ENCODE measurements around the gene GDPD5. TPM values are rescaled to one million over a fixed set of nuclear protein-coding genes. Genes with fewer than 3 reads are reported as not detected.
A peak's percentile ranks its signal among the peaks of the same experiment; 100 is the strongest.

GDPD5 gene
- total RNA-seq, 2 donors from 2014 or later, result 3.0 to 8.6 TPM

DNA sequence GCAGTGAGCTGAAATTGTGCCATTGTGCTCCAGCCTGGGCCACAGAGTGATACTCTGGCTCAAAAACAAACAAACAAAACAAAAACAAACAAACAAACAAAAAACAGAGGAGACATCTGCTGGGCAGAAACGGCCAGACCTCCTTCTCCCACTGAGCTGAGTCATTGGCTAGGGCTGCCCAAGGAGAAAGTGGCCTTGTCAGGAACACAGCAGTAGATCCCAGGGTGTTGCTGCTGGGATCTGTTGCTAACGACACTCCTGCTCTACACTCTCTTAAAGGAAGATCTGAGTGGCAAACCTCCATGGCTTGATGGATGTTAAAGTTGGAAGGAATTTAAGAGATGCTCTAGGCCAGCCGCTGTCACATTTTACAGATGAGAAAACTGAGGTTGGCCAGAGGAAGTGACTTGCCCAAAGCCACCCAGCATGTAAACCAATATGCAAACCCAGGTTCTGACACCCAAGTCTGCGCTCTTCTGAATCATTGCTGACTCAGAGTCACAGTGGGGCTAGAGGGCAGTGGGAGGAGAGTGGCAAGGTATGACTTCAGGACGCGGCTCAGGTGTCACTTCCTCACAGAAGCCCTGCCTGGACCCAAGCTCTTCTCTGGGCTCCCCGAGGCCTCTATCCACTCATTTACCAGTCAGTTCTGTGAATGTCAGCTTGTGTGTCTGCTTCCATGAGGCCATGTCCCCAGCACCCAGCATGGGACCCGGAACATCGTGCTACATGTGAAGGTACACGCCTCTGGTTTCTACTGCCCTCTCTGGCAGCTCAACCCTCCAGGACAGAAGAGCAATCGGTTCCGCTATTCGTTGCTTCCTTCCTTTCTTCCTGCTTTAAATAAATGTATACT, 11.3 kb upstream of the GDPD5 start:
- Mint-ChIP-seq H3K27me3 (ENCODE audit: insufficient read depth) (no peaks in the 10 kb centered on the region), H3K4me1 (peaks cover 21% of the 10 kb centered on the region), H3K36me3 (ENCODE audit: low read depth) (no peaks in the 10 kb centered on the region), H3K4me3 (no peak overlapping the region), H3K9me3 (no peaks in the 10 kb centered on the region), H3K27ac (no peak overlapping the region)
- no peak overlapping the region for H3K9ac ChIP-seq (ENCODE audit: extremely low read depth, low read length, poor library complexity, severe bottlenecking)
- peak; percentile 19 for TF ChIP-seq CTCF (conservative IDR thresholded peaks at IDR 0.05)
- H3K9me3 ChIP-seq (ENCODE audit: control insufficient read depth, low read length), result no peaks in the 10 kb centered on the region
- no peaks in the 10 kb centered on the region for H3K27me3 ChIP-seq (ENCODE audit: control insufficient read depth, insufficient read depth, low read length, poor library complexity, severe bottlenecking)
- no peak overlapping the region for H3K4me3 ChIP-seq (ENCODE audit: low read length)
- peaks cover 9% of the 10 kb centered on the region for H3K4me1 ChIP-seq (ENCODE audit: control insufficient read depth, insufficient read depth, low read length)
- DNase-seq, result peak; percentile 67
- no peaks in the 10 kb centered on the region for H3K36me3 ChIP-seq (ENCODE audit: control insufficient read depth, insufficient read depth, low read length)
- no peak overlapping the region for H3K27ac ChIP-seq (ENCODE audit: low read depth, low read length)
- 68 to 86% methylated on average over 5 to 13 of the region's 13 CpGs for WGBS, 2 experiments (ENCODE audit: insufficient coverage in 1 of 2, insufficient read length in 1 of 2)

GRCh38 chr11:75535071-75535470, 9.3 kb upstream of the GDPD5 start:
- Histone ChIP-seq H3K27ac (ENCODE audit: low read depth, low read length) (no peak overlapping the region), H3K4me1 (ENCODE audit: control insufficient read depth, insufficient read depth, low read length) (peaks cover 9% of the 10 kb centered on the region), H3K9ac (ENCODE audit: extremely low read depth, low read length, poor library complexity, severe bottlenecking) (no peak overlapping the region), H3K27me3 (ENCODE audit: control insufficient read depth, insufficient read depth, low read length, poor library complexity, severe bottlenecking) (no peaks in the 10 kb centered on the region), H3K9me3 (ENCODE audit: control insufficient read depth, low read length) (no peaks in the 10 kb centered on the region), H3K36me3 (ENCODE audit: control insufficient read depth, insufficient read depth, low read length) (no peaks in the 10 kb centered on the region), H3K4me3 (ENCODE audit: low read length) (no peak overlapping the region)
- no peaks in the 10 kb centered on the region for H3K27me3 Mint-ChIP-seq (ENCODE audit: insufficient read depth)
- WGBS, 2 experiments (ENCODE audit: insufficient coverage in 1 of 2, insufficient read length in 1 of 2), result 83% methylated on average over 1 of the region's 1 CpG; no CpG with 5 or more reads in 1 of the 2 experiments
- no peak for TF ChIP-seq CTCF (conservative IDR thresholded peaks at IDR 0.05)
- DNase-seq, result no peak
- peaks cover 22% of the 10 kb centered on the region for H3K4me1 Mint-ChIP-seq
- no peaks in the 10 kb centered on the region for H3K36me3 Mint-ChIP-seq (ENCODE audit: low read depth)
- H3K27ac Mint-ChIP-seq, result no peak overlapping the region
- no peaks in the 10 kb centered on the region for H3K9me3 Mint-ChIP-seq
- H3K4me3 Mint-ChIP-seq, result no peak overlapping the region

GRCh38 chr11:75534259-75535069, 8.7 kb upstream of the GDPD5 start:
- no peaks in the 10 kb centered on the region for H3K27me3 ChIP-seq (ENCODE audit: control insufficient read depth, insufficient read depth, low read length, poor library complexity, severe bottlenecking)
- WGBS, 2 experiments (ENCODE audit: insufficient coverage in 1 of 2, insufficient read length in 1 of 2), result 79 to 85% methylated on average over 11 to 13 of the region's 15 CpGs
- H3K36me3 Mint-ChIP-seq (ENCODE audit: low read depth), result no peaks in the 10 kb centered on the region
- peaks cover 22% of the 10 kb centered on the region for H3K4me1 Mint-ChIP-seq
- H3K27me3 Mint-ChIP-seq (ENCODE audit: insufficient read depth), result no peaks in the 10 kb centered on the region
- no peak overlapping the region for H3K9ac ChIP-seq (ENCODE audit: extremely low read depth, low read length, poor library complexity, severe bottlenecking)
- peaks cover 9% of the 10 kb centered on the region for H3K4me1 ChIP-seq (ENCODE audit: control insufficient read depth, insufficient read depth, low read length)
- H3K9me3 Mint-ChIP-seq, result no peaks in the 10 kb centered on the region
- H3K36me3 ChIP-seq (ENCODE audit: control insufficient read depth, insufficient read depth, low read length), result no peaks in the 10 kb centered on the region
- no peak overlapping the region for H3K4me3 Mint-ChIP-seq
- H3K27ac ChIP-seq (ENCODE audit: low read depth, low read length), result no peak overlapping the region
- H3K27ac Mint-ChIP-seq, result no peak overlapping the region
- no peak for TF ChIP-seq CTCF (conservative IDR thresholded peaks at IDR 0.05)
- no peaks in the 10 kb centered on the region for H3K9me3 ChIP-seq (ENCODE audit: control insufficient read depth, low read length)
- H3K4me3 ChIP-seq (ENCODE audit: low read length), result no peak overlapping the region
- DNase-seq, result no peak
